OCI-LY1 (cell line): Measurements from ENCODE around the gene DUS2.
"Not testable (repeated sequence)": the region's sequence is repeated elsewhere in the genome, so short reads cannot be mapped to it uniquely, and the experiment has no call there.

ENCODE experiments used
- H2AFZ ChIP-seq: fragments of 200-600 bp; sonication (generic), shearing (Covaris generic); 2 replicates; pipeline ENCODE4 v1.6.0; 2014; ENCODE audit warnings: antibody characterized with exemption, mild to moderate bottlenecking, low read length
- H3F3A ChIP-seq: fragments of 200-600 bp; sonication (generic), shearing (Covaris generic); 2 replicates; pipeline ENCODE4 v1.6.0; 2014; ENCODE audit warnings: mild to moderate bottlenecking, antibody characterized with exemption, low read length, moderate library complexity; ENCODE audit not compliant: insufficient read depth
- H3K27ac ChIP-seq: fragments of 200-600 bp; sonication (generic); 2 replicates; pipeline ENCODE4 v1.5.1; 2014; ENCODE audit warnings: low read length, mixed run types, mild to moderate bottlenecking, low read depth; ENCODE audit not compliant: poor library complexity, severe bottlenecking
- H3K27me3 ChIP-seq: fragments of 200-600 bp; sonication (generic); 2 replicates; pipeline ENCODE4 v1.6.0; 2014; ENCODE audit warnings: antibody characterized with exemption, mild to moderate bottlenecking, low read length, moderate library complexity; ENCODE audit not compliant: insufficient read depth
- H3K36me3 ChIP-seq: fragments of 200-600 bp; sonication (generic); 2 replicates; pipeline ENCODE4 v1.6.1; 2014; ENCODE audit warnings: mild to moderate bottlenecking, antibody characterized with exemption, low read length, moderate library complexity, mixed read lengths; ENCODE audit not compliant: insufficient read depth
- H3K4me1 ChIP-seq: fragments of 200-600 bp; sonication (generic); 2 replicates; pipeline ENCODE4 v1.5.1; 2014; ENCODE audit warnings: mild to moderate bottlenecking, low read length, moderate library complexity; ENCODE audit not compliant: insufficient read depth, severe bottlenecking
- H3K4me2 ChIP-seq: fragments of 200-600 bp; sonication (generic), shearing (Covaris generic); 2 replicates; pipeline ENCODE4 v1.6.1; 2014; ENCODE audit warnings: low read length
- H3K4me3 ChIP-seq: fragments of 200-600 bp; sonication (generic); 2 replicates; pipeline ENCODE4 v1.5.1; 2014; ENCODE audit warnings: low read length, low read depth, mild to moderate bottlenecking, mixed read lengths; ENCODE audit not compliant: poor library complexity, severe bottlenecking
- H3K79me2 ChIP-seq: fragments of 200-600 bp; shearing (Covaris generic); 2 replicates; pipeline ENCODE4 v1.6.1; 2016; ENCODE audit warnings: mixed run types, low read length, mixed read lengths; ENCODE audit not compliant: insufficient read depth
- H3K9ac ChIP-seq: fragments of 200-600 bp; sonication (generic), shearing (Covaris generic); 2 replicates; pipeline ENCODE4 v1.6.1; 2014; ENCODE audit warnings: mild to moderate bottlenecking, low read length, mixed read lengths
- H3K9me2 ChIP-seq: fragments of 200-600 bp; sonication (generic), shearing (Covaris generic); 2 replicates; pipeline ENCODE4 v1.6.1; 2014; ENCODE audit warnings: low read depth, mild to moderate bottlenecking, low read length, mixed read lengths
- H3K9me3 ChIP-seq: fragments of 200-600 bp; shearing (Covaris generic); 2 replicates; pipeline ENCODE4 v1.6.1; 2014; ENCODE audit warnings: low read length, mixed read lengths
- H4K20me1 ChIP-seq: fragments of 200-600 bp; sonication (generic), shearing (Covaris generic); 2 replicates; pipeline ENCODE4 v1.6.0; 2016; ENCODE audit warnings: mild to moderate bottlenecking, low read length; ENCODE audit not compliant: insufficient read depth
- EZH2 ChIP-seq: fragments of 200-600 bp; sonication (generic), shearing (Covaris generic); IDR thresholded peaks from 2 replicates; pipeline ENCODE4 v1.8.0; 2017; ENCODE audit warnings: borderline replicate concordance, mixed run types, mild to moderate bottlenecking, antibody characterized with exemption, low read length, moderate library complexity, mixed read lengths
- TF ChIP-seq, protein P1 (sequence below): fragments of 200-600 bp; sonication (generic), shearing (Covaris generic); IDR thresholded peaks from 2 replicates; pipeline ENCODE4 v1.5.1; 2017; ENCODE audit warnings: mild to moderate bottlenecking, antibody characterized with exemption, low read length, moderate library complexity, mixed read lengths

The DUS2 gene

GRCh38 chr16:68090533-68090932 lies 67.4 kb downstream of the DUS2 start:
- H4K20me1 ChIP-seq = no peaks in the 10 kb centered on the region; the same call in 1 of the 2 replicates
- no peaks in the 10 kb centered on the region for H3K9me2 ChIP-seq
- no peaks in the 10 kb centered on the region for H3K27me3 ChIP-seq
- peaks cover 82% of the 10 kb centered on the region for H3K79me2 ChIP-seq
- H3K27ac ChIP-seq = peak overlapping the region; percentile 34
- no peaks in the 10 kb centered on the region for H3K9me3 ChIP-seq
- no peak overlapping the region for H2AFZ ChIP-seq
- no peaks in the 10 kb centered on the region for H3K36me3 ChIP-seq
- TF ChIP-seq, protein P1, sequence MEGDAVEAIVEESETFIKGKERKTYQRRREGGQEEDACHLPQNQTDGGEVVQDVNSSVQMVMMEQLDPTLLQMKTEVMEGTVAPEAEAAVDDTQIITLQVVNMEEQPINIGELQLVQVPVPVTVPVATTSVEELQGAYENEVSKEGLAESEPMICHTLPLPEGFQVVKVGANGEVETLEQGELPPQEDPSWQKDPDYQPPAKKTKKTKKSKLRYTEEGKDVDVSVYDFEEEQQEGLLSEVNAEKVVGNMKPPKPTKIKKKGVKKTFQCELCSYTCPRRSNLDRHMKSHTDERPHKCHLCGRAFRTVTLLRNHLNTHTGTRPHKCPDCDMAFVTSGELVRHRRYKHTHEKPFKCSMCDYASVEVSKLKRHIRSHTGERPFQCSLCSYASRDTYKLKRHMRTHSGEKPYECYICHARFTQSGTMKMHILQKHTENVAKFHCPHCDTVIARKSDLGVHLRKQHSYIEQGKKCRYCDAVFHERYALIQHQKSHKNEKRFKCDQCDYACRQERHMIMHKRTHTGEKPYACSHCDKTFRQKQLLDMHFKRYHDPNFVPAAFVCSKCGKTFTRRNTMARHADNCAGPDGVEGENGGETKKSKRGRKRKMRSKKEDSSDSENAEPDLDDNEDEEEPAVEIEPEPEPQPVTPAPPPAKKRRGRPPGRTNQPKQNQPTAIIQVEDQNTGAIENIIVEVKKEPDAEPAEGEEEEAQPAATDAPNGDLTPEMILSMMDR = no peak
- TF ChIP-seq EZH2 = no peak
- peak overlapping the region; percentile 10 for H3K4me3 ChIP-seq
- H3K4me1 ChIP-seq = peaks cover 60% of the 10 kb centered on the region
- H3F3A ChIP-seq = no peaks in the 10 kb centered on the region
- peak overlapping the region; percentile 44; the same call in 1 of the 2 replicates for H3K4me2 ChIP-seq
- H3K9ac ChIP-seq = no peak overlapping the region

GRCh38 chr16:68091380-68092261 lies 68.5 kb downstream of the DUS2 start:
- no peaks in the 10 kb centered on the region for H3K27me3 ChIP-seq
- H3K4me2 ChIP-seq = no peak overlapping the region; the same call in 1 of the 2 replicates
- no peaks in the 10 kb centered on the region for H3K36me3 ChIP-seq
- H3K27ac ChIP-seq = peak overlapping the region; percentile 34
- no peak overlapping the region for H3K4me3 ChIP-seq
- TF ChIP-seq, protein P1 = no peak
- no peak for TF ChIP-seq EZH2
- H4K20me1 ChIP-seq = no peaks in the 10 kb centered on the region; the same call in 1 of the 2 replicates
- H3K79me2 ChIP-seq = peaks cover 84% of the 10 kb centered on the region
- H2AFZ ChIP-seq = no peak overlapping the region
- H3F3A ChIP-seq = no peaks in the 10 kb centered on the region
- no peaks in the 10 kb centered on the region for H3K9me2 ChIP-seq
- H3K9me3 ChIP-seq = no peaks in the 10 kb centered on the region
- no peak overlapping the region for H3K9ac ChIP-seq
- peaks cover 56% of the 10 kb centered on the region for H3K4me1 ChIP-seq

GRCh38 chr16:68092275-68092674 lies 69.2 kb downstream of the DUS2 start:
- not testable (repeated sequence) for H3F3A ChIP-seq, H3K36me3 ChIP-seq, H3K27me3 ChIP-seq, H3K9ac ChIP-seq, H3K4me3 ChIP-seq, H3K9me3 ChIP-seq, H3K4me2 ChIP-seq, H3K9me2 ChIP-seq, H2AFZ ChIP-seq, H4K20me1 ChIP-seq, H3K27ac ChIP-seq
- H3K79me2 ChIP-seq = peaks cover 84% of the 10 kb centered on the region
- peaks cover 49% of the 10 kb centered on the region for H3K4me1 ChIP-seq
